GM13976 (cell line): ENCODE measurements around the gene MS4A2.
A peak's percentile ranks its signal among the peaks of the same experiment; 100 is the strongest.

Source experiments
- DNase-seq: peaks from one replicate; pipeline ENCODE4 v3.0.0; 2012; ENCODE audit warnings: low spot score
- in situ Hi-C: fragments of 300-500 bp; cut with MboI; formaldehyde crosslinking; loops from one replicate; pipeline ENCODE4 v1.12.0; 2022; ENCODE audit warnings: low sequenced_read_pairs, mixed read lengths, inconsistent platforms; ENCODE audit not compliant: unreplicated experiment
- TF ChIP-seq, protein P1 (sequence below): IDR thresholded peaks from 2 replicates; pipeline ENCODE4 v1.5.1; 2012; ENCODE audit warnings: borderline replicate concordance, mild to moderate bottlenecking; ENCODE audit not compliant: insufficient read depth; ENCODE audit errors: extremely low read depth, missing control alignments, control extremely low read depth

Gene MS4A2

GRCh38 chr11:60129853-60130252 lies 41.4 kb downstream of the MS4A2 start:
- in situ Hi-C loops = no loop called here
- no peak for DNase-seq
- TF ChIP-seq, protein P1, sequence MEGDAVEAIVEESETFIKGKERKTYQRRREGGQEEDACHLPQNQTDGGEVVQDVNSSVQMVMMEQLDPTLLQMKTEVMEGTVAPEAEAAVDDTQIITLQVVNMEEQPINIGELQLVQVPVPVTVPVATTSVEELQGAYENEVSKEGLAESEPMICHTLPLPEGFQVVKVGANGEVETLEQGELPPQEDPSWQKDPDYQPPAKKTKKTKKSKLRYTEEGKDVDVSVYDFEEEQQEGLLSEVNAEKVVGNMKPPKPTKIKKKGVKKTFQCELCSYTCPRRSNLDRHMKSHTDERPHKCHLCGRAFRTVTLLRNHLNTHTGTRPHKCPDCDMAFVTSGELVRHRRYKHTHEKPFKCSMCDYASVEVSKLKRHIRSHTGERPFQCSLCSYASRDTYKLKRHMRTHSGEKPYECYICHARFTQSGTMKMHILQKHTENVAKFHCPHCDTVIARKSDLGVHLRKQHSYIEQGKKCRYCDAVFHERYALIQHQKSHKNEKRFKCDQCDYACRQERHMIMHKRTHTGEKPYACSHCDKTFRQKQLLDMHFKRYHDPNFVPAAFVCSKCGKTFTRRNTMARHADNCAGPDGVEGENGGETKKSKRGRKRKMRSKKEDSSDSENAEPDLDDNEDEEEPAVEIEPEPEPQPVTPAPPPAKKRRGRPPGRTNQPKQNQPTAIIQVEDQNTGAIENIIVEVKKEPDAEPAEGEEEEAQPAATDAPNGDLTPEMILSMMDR = no peak

DNA sequence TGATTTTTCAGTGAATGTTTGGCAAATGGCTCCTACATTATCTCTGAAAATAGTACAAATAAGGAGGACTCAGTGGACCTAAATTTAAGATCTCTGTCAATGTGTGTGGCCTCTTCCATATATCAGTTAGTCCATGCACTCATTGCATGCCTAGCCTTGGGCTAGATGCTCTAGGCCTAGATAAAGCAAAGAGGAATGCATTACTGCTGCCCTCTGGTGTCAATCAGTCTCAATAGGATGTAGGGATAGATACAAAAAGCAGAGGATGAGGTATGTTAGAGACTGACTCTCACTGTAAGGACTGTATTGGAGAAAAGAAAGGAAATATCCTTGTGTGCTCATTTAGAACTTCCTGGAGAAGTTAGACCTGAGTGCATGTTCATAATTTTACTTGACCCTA lies 42.0 kb downstream of the MS4A2 start:
- in situ Hi-C loops = no loop called here
- DNase-seq = peak; percentile 30
- TF ChIP-seq, protein P1 = no peak

DNA sequence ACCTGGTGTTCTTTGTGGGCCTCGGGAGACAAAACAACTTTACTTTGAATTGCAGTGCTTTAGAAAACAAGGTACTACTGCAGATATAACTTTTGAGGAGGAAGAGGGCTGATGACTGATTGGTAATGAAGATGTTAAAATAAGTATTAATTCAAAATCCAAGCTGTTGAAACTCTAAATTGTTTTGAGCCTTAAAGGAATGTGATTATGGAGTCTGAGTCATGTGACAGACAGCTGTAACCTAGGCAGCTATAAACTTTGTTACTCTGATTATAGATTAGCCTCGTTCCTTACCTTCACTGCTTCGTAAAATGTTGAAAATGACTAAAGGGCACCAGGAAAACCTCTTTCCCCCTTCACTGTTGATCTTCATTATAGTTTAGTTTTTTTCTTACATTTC lies 43.4 kb downstream of the MS4A2 start:
- in situ Hi-C loops = no loop called here

GRCh38 chr11:60133917-60134316 lies 45.5 kb downstream of the MS4A2 start:
- in situ Hi-C loops = no loop called here
- DNase-seq = no peak
- TF ChIP-seq, protein P1 = no peak

More for the DNA sequence above, 43.4 kb downstream of the MS4A2 start:
- TF ChIP-seq, protein P1 = no peak
- DNase-seq = no peak

GRCh38 chr11:60143768-60144167 lies 55.3 kb downstream of the MS4A2 start:
- TF ChIP-seq, protein P1 = no peak
- in situ Hi-C loops = no loop called here
- no peak for DNase-seq

DNA sequence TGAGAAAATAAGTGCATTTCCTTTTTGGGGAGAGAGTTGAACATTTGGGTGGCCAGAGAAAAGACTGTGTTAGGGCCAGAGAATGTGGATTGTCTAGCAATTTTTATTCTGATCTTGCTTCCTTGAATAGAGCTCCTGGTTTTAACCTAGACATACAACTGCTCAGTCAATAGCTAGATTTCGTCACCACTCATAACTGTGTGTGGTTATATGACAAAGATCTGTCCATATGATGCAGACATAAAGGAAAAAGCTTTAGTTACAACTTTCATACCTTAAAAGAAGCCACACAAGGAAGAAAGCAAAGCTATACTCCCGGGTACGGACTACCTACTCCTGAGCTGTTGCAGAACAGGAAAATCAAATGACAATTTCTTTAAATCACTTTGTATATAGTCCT lies 57.2 kb downstream of the MS4A2 start:
- no peak for DNase-seq
- TF ChIP-seq, protein P1 = no peak
- in situ Hi-C loops = no loop called here
